ENCODE results near the gene EIF4G2. TPM values are rescaled to one million over a fixed set of nuclear protein-coding genes. Genes with fewer than 3 reads are reported as not detected.

The EIF4G2 gene
- total RNA-seq, 1 donor from 2014 or later = 567 TPM

- ATAC-seq = peak; percentile 98
- peak; percentile 96 for DNase-seq (ENCODE audit: low spot score)
- intact Hi-C loops (cut with DNase I) = no loop called here
These were observed 57.7 kb downstream of the EIF4G2 start, which contains the start of gene CTR9 for GRCh38 chr11:10750838-10751580. TSS of gene CTR9 (plus strand) at chr11:10751246. CDS start at chr11:10751413, 167 bp downstream.

DNA sequence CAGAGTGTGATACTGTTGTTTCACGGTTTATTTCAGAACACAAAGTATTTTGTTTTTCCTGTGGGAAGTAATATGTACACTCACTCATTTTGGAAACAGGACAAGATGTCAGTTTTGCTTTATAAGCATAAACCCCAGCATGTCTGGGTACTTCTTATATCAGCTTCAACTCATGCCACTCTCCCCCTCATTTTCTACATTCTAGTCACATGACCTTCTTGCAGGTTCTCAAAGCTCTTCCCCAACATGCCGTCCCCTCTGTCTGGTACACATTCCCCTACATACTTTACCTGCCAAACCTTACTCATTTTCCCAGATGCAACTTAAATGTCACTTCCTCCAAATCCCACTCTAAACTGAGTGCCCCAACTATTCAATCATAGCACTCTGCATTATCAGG lies 59.2 kb downstream of the EIF4G2 start:
- ATAC-seq = no peak
- DNase-seq (ENCODE audit: low spot score) = no peak
- intact Hi-C loops (cut with DNase I) = no loop called here

DNA sequence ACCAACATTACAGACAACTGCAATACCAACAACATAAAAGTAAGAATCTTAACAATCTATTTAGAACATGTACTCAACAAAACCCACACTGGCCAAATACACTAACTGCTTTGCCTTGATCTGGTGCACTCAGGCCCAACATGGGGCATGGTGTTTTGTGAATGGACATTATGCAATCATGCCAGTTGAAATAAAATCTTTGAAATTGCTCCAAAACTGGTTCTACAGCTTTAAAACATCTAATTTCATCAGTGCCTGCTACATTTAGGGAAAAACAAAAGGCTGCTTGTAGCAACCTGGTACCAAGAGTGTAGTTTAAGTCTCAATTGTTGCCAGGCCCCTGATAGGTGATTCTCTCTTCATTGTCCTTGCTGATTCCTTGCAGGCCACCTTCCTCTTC lies 61.0 kb downstream of the EIF4G2 start:
- ATAC-seq = no peak
- intact Hi-C loops (cut with DNase I) = no loop called here
- no peak for DNase-seq (ENCODE audit: low spot score)

Other genes starting within 250 kb of the EIF4G2 start
- 48.4 TPM for gene LYVE1, start 240.3 kb downstream of the EIF4G2 start, total RNA-seq
- gene IRAG1, start 115.2 kb downstream of the EIF4G2 start, total RNA-seq = 9.6 TPM
- 31.9 TPM for gene CTR9, start 57.7 kb downstream of the EIF4G2 start, total RNA-seq
- gene ZBED5, start 49.1 kb upstream of the EIF4G2 start, total RNA-seq = 56.3 TPM